Stimulated activated CD4-positive, alpha-beta T cell treated with anti-CD3 and anti-CD28 coated beads, Interleukin-1b, Interleukin-23, amount 100 ng/mL, for 24 hours (primary cell): Measurements from ENCODE around the gene SLC9C1.
A peak's percentile ranks its signal among the peaks of the same experiment; 100 is the strongest.

Experiments used
- DNase-seq, 4 experiments: peaks; one replicate each; pipeline ENCODE4 v3.0.0-alpha.2; 2020; ENCODE audit warnings: low read depth in 4 of 4, low spot score in 1 of 4

Gene SLC9C1

DNA sequence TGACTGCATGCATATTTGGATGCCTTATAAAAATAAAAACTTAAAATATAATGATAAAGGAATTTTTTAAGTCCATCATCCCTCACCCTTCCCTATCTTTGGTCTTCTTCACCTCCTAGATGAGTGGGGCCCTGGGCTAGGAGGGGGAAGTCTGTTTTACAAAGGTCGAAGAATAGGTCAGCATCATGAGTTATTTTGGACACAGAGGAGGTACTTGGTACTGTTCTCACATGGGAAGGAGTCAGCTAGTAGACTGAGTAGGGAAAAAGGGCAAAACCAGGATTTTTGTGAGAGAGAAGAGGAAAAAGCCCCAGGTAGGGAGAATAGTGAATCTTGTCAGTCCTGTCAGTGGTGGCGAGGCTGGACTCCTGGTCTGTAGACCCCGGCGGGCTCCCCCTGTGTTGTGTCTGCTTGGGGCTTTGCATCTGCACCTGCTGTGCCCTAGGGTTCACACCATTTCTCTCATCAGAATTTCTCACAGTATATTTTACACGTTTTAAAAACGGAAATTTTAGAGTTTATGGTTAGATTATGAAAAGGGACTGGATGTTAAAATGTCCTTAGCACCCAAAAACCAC is 178.1 kb downstream of the SLC9C1 start:
- DNase-seq, result no peak

DNA sequence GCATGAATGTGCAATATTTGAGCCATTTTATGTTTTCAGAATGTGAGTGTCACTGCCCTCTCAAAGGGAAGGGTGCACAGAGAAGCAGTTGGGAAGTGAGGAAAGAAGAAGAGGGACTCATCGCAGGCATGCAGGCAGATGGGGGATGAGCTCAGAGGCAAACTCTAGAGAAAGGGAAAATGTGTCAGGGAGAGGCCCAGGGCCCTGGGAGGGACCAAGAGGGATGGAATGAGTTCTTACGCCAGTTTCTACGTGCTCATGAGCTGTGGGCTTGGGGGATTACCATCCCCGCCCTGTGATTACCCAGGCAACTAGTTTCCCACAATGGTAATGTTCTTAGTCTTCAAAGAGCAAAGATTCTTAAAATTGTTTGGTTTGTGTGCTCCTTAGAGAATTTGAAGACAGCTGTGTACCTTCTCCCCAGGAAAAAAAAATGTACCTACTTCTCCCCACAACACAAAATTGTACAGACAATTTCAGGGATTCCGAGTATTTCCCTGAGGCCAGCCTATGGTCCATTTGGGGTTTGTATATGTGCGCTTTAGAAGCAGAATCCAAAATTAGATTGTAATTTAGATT is 178.8 kb downstream of the SLC9C1 start:
- no peak for DNase-seq

DNA sequence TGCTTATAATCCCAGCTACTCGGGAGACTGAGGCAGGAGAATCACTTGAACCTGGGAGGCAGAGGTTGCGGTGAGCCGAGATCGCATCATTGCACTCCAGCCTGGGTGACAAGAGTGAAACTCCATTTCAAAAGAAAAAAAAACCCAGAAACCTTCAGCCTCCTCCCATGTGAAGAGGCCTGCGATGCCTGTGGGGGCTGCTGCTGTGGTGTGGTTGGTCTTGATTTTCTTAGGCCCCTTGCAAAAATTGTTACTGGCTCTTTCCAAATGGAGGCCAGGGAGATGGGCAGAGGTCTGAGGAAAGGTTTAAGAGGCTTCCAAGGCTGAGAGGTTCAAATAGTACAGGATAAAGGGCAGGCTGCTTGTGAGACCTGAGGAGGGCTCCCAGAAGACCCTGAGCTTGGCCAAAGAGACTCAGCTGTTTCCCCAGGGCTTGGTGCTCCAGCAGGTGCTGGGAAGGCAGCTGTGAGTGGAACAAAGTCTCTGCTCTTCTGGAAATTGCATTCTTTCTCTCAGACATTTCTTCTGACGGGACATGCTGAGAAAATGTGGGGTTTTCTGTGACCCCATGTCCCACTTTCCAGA is 179.3 kb downstream of the SLC9C1 start:
- DNase-seq, result no peak

DNA sequence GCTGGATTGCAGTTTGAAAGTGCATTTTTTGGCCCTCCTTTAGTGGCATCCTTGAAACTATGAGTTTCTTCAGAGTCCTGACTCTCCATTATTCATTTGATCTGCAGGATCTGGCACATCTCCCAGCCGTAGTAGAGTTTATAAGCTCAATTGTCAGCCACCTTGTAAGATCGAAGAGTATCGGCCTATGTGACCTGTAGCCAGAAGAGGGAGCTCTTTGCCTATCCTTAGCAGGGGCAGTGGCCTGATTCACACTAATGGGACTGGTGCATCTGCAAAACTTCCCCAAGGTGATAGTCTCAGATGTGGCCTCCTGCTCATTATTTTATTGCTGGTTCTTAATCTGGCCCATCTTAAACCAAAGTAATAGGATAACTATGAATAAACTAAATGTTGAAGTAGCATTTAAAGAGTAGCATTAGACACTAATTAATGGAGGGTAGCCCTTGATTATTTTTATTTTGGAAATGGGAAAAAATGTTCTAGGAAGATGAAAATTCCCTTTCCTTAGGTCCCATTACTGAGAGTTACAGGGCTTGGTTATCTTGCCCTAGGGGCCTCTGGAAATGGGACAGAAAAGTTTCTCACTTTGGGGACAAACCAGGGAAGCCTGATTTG is 182.1 kb downstream of the SLC9C1 start:
- peak in 2 of 4 experiments; percentile 25 to 32 for DNase-seq

DNA sequence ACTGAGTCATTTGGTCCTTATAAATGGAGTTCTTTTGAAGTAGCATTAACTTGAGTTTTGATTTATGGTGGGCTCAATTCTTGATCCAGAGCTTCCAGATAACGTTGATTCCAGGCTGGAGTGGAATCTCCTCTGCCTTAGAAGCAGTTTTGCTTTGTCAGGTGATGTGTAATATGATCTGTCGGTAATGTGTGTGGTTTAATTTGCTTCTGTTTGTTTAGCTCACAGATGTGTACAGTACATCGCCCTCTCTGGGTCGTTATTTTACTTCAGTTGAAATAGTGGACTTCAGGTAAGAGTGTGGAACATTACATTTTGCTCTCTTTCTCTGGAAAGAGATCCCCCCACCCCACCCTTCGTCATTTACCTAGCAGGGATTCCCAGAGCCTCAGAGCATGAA is 184.7 kb downstream of the SLC9C1 start:
- DNase-seq, result no peak

DNA sequence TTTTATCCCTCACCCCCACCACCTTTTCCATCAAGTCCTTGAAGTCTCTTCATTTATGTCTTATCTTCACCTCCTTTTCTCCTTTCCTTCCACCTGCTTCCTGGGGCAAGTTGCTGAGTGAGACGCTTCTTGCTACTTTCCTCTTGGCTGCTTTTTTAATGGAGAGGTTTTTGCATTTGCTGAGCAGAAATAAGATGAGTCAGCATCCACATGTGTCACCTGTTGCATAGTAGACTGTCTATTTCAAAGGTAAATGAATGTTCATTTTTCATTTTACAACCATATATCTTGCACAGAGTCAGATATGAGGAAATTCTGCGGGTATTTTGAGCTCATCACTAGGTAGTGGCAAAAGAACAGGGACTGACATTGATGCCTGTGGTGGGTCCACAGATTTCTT is 189.2 kb downstream of the SLC9C1 start:
- no peak for DNase-seq

DNA sequence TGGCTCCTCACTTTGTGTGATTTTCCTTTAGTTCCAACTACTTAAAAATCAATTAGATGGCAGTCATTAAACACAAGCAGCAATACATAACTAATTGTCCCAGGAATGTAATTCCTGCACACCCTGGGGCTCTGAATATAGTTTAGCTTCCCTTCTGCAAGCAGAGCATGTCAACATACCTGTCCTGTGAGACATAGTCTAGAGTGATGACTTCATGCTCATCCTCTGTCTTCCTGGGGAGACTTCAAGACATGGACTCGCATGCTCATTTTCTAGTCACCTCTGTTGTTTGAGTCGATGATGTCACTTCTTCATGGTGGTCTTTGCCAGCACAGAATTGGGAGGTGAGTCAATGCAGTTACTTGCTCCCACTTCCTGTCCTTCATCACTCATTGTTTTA is 192.1 kb downstream of the SLC9C1 start:
- no peak for DNase-seq

DNA sequence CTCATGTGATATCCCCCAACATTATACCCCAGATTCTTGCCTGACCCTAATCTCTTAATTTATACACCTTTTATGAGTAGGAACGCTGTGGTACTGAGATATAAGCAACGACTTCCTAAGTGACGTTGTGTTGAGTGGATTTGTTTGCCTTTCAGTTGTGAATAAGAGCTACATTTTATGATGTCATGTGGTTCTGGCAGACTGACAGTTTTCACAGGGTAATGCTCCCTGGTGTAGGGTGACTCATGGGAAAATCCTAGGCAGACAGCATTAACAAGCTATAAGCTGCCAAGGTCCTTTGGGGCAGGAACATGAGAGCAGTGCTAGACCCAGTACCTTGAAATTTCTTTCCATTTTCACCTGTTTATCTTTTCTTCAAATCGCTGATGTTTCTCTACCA is 196.6 kb downstream of the SLC9C1 start:
- DNase-seq, result no peak

DNA sequence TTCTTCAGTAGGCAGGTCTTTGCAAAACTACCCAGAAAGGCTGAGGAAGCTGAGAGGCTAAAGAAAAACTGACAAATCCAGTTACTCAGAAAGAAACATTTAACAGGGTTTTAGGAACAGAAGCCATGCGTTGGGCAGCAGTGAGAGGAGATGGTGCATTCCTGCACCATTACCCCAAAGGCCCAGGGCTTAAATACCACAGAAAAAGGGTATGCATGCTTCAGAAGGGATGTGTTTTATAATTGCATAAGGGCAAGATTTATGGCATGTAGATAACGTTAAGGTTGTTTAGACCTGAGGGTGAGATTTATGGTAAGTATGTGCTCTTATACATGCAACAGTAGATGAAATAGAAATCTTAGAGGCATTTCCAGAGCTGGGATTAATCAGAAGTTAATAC is 197.8 kb downstream of the SLC9C1 start:
- DNase-seq, result no peak

DNA sequence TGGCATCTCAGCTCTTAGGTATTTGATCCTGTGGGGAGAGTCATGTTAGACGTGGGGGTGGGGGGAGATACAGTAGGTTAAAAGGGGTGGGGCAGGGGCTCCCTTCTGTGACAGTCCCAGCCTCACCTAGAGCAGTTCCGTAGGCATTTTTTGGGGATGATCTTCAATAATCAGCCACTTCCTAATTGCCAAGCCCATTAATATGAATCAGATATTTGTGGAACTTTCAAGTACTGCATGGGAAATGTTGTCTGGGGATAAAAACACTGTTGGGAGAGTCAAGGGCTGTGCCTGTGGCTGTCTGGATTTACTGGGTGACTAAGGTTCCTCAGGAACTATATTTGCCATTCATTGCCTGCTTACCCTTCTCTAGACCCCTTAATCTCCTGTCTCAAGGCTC is 198.3 kb downstream of the SLC9C1 start:
- DNase-seq, result no peak

DNA sequence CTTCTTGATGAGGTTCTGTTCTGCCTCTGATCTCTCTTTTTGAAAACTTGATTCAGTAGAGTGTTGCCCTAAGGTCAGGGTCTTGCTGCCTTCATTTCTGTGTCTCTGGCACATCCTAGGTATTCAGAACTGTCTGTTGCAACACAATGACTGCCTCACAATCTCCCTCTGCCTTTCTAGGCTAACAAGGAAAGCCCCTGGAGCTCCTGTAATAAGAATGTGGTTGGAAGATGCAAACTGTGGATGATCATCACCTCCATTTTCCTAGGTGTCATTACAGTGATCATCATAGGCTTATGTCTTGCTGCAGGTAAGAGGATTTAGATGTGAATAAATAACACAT is 200.9 kb downstream of the SLC9C1 start:
- DNase-seq, result no peak

DNA sequence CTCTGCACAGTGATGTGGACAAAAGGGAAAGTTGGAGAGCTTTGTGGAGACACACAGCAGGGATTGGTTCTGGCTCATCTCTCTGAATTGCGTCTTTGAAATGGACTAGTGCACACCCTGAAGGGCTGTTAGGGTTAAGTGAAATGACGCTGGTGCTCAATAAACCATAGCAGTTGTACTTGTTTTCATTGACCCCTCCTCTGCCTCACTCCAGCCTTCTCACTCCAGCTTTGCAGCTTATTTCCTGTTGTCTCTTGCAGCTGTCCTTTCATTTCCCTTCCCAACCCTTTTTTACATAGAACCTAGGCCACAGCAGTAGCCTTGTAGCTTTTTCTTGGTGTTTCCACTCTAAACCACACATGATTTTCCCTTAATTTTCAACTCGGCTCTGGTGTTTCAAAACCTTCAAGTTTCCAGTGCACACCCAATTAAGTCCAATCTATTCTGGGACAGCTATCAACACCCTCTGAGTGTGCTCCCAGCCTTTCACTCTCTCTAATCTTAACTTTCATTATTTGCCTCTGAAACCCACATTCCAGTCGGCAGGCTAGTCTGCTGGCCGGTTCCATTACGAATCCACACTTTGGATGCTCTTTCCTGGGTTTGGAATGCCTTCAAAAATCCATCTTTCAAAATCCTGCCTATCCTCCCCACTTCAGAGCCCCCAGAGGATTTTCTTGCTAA is 201.4 kb downstream of the SLC9C1 start:
- DNase-seq, result no peak

DNA sequence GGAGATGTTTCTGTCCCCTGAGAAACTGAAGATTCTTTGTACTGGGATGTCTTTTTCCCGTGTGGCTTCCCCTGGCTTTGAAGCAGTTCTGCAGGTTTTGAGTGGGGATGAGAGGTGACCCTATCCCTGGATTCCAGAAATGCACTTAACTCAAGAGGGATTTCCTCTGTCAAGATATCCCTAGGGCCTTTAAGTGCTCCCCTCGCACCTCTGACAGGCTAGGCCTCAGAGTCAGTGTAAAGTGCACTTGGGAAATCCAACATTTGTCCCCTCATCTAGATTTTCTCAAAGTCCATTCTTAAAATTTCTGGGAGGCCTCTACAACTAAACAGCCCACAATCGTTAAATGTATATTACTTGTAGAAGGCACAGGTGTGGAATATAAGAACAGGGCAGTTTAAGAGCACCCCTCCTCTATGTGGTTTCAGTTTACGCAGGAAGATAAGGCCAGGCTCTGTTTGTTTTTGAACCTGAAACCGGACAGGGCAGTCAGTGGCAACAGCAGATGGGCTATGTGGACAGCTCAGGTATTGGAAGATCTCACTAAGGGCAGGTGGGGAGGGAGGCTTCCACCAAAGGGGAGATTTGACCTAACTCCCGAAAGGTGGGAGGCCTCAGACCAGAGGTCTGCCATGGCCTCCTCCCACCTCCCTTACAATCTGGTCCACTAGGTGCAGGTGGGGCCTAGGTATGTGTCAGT is 203.0 kb downstream of the SLC9C1 start:
- no peak for DNase-seq
